ENCODE data around the gene LRP6.

LRP6 gene

GRCh38 chr12:12195516-12195915 is 71.3 kb downstream of the LRP6 start:
- H3K27me3 ChIP-seq (ENCODE audit: control insufficient read depth, low read length): no peaks in the 10 kb centered on the region
- peaks cover 12% of the 10 kb centered on the region for H3K36me3 ChIP-seq (ENCODE audit: control insufficient read depth, low read length)
- H3K79me2 ChIP-seq (ENCODE audit: control insufficient read depth, low read length): 0 out of 2 replicates have a peak, but pooled peaks cover 2% of the 10 kb centered on the region
- H3F3A ChIP-seq (ENCODE audit: control insufficient read depth, insufficient read depth): no peaks in the 10 kb centered on the region
- H3K4me3 ChIP-seq (ENCODE audit: low read length): no peak overlapping the region
- H3K9me3 ChIP-seq (ENCODE audit: control insufficient read depth, insufficient read depth, low read length): peaks cover 3% of the 10 kb centered on the region; the same call in 1 of the 2 replicates
- no peaks in the 10 kb centered on the region for H4K20me1 ChIP-seq (ENCODE audit: control insufficient read depth, insufficient read depth, low read depth, low read length)
- no peak overlapping the region for H3K4me2 ChIP-seq (ENCODE audit: low read length)
- TF ChIP-seq CTCF (IDR thresholded peaks at IDR 0.05; ENCODE audit: low read depth, low read length, poor library complexity, severe bottlenecking) (no peak), EZH2phosphoT487 (IDR thresholded peaks at IDR 0.05; ENCODE audit: borderline replicate concordance, low read length) (no peak)
- no peaks in the 10 kb centered on the region for H3K9me2 ChIP-seq (replicated peaks; ENCODE audit: control insufficient read depth, low read length)
- H3K4me1 ChIP-seq (ENCODE audit: control insufficient read depth, low read length): no peaks in the 10 kb centered on the region
- no peak overlapping the region for H3K27ac ChIP-seq (ENCODE audit: low read depth, low read length)

GRCh38 chr12:12195081-12195480 is 71.8 kb downstream of the LRP6 start:
- Histone ChIP-seq H3K27me3 (ENCODE audit: control insufficient read depth, low read length) (no peaks in the 10 kb centered on the region), H3K27ac (ENCODE audit: low read depth, low read length) (no peak overlapping the region), H3K4me1 (ENCODE audit: control insufficient read depth, low read length) (no peaks in the 10 kb centered on the region), H3K79me2 (ENCODE audit: control insufficient read depth, low read length) (0 out of 2 replicates have a peak, but pooled peaks cover 3% of the 10 kb centered on the region), H3K9me2 (replicated peaks; ENCODE audit: control insufficient read depth, low read length) (no peaks in the 10 kb centered on the region), H3K9me3 (ENCODE audit: control insufficient read depth, insufficient read depth, low read length) (peaks cover 3% of the 10 kb centered on the region; the same call in 1 of the 2 replicates), H3K4me3 (ENCODE audit: low read length) (no peak overlapping the region), H4K20me1 (ENCODE audit: control insufficient read depth, insufficient read depth, low read depth, low read length) (no peaks in the 10 kb centered on the region), H3K36me3 (ENCODE audit: control insufficient read depth, low read length) (peaks cover 8% of the 10 kb centered on the region), H3F3A (ENCODE audit: control insufficient read depth, insufficient read depth) (no peaks in the 10 kb centered on the region), H3K4me2 (ENCODE audit: low read length) (no peak overlapping the region)
- TF ChIP-seq CTCF (IDR thresholded peaks at IDR 0.05; ENCODE audit: low read depth, low read length, poor library complexity, severe bottlenecking) (no peak), EZH2phosphoT487 (IDR thresholded peaks at IDR 0.05; ENCODE audit: borderline replicate concordance, low read length) (no peak)

- TF ChIP-seq CTCF (IDR thresholded peaks at IDR 0.05; ENCODE audit: low read depth, low read length, poor library complexity, severe bottlenecking) (no peak), EZH2phosphoT487 (IDR thresholded peaks at IDR 0.05; ENCODE audit: borderline replicate concordance, low read length) (no peak)
- Histone ChIP-seq H3K4me3 (ENCODE audit: low read length) (no peak overlapping the region), H3F3A (ENCODE audit: control insufficient read depth, insufficient read depth) (no peaks in the 10 kb centered on the region), H3K79me2 (ENCODE audit: control insufficient read depth, low read length) (0 out of 2 replicates have a peak, but pooled peaks cover 3% of the 10 kb centered on the region), H3K27ac (ENCODE audit: low read depth, low read length) (no peak overlapping the region), H3K4me1 (ENCODE audit: control insufficient read depth, low read length) (no peaks in the 10 kb centered on the region), H3K9me2 (replicated peaks; ENCODE audit: control insufficient read depth, low read length) (no peaks in the 10 kb centered on the region), H3K9me3 (ENCODE audit: control insufficient read depth, insufficient read depth, low read length) (peaks cover 3% of the 10 kb centered on the region; the same call in 1 of the 2 replicates), H3K27me3 (ENCODE audit: control insufficient read depth, low read length) (no peaks in the 10 kb centered on the region), H3K36me3 (ENCODE audit: control insufficient read depth, low read length) (peaks cover 5% of the 10 kb centered on the region; the same call in 1 of the 2 replicates), H3K4me2 (ENCODE audit: low read length) (no peak overlapping the region), H4K20me1 (ENCODE audit: control insufficient read depth, insufficient read depth, low read depth, low read length) (no peaks in the 10 kb centered on the region)
Measured at GRCh38 chr12:12194206-12194605, 72.6 kb downstream of the LRP6 start.
